Stimulated activated naive B cell treated with anti-CD40 and anti-IgM and Interleukin-4, amounts not matched to agents 10 μg/mL and 1 μg/mL and 100 μg/mL, for 72 hours (primary cell): Measurements from ENCODE around the gene USF1.

Source experiments
- ATAC-seq, 2 donors: fragments of 150-1000 bp; cut with Tn5 transposase; replicated peaks; 2 replicates each; pipeline ENCODE4 v1.10.0; 2021; ENCODE audit warnings: moderate library complexity in 1 of 2
- DNase-seq: peaks from one replicate; pipeline ENCODE4 v3.0.0; 2021
- H3K27ac Mint-ChIP-seq: one replicate; pipeline ENCODE4 v1.8.0; 2022; ENCODE audit warnings: mild to moderate bottlenecking, mixed read lengths
- H3K27me3 Mint-ChIP-seq, 2 donors: one replicate each; pipeline ENCODE4 v1.8.0; 2022; ENCODE audit warnings: mixed read lengths in 2 of 2
- H3K36me3 Mint-ChIP-seq, 2 donors: one replicate each; pipeline ENCODE4 v1.8.0; 2022; ENCODE audit warnings: mixed read lengths in 2 of 2, mild to moderate bottlenecking in 1 of 2
- H3K4me1 Mint-ChIP-seq, 2 donors: one replicate each; pipeline ENCODE4 v1.8.0; 2022; ENCODE audit warnings: mixed read lengths in 2 of 2, mild to moderate bottlenecking in 1 of 2
- H3K4me3 Mint-ChIP-seq, 2 donors: one replicate each; pipeline ENCODE4 v1.8.0; 2022; ENCODE audit warnings: mild to moderate bottlenecking in 2 of 2, mixed read lengths in 2 of 2, moderate library complexity in 1 of 2
- H3K9me3 Mint-ChIP-seq, 2 donors: one replicate each; pipeline ENCODE4 v1.8.0; 2022; ENCODE audit warnings: mixed read lengths in 2 of 2, mild to moderate bottlenecking in 1 of 2

The USF1 gene

GRCh38 chr1:161045736-161046604 lies at the start of gene USF1:
TSS of gene USF1 (minus strand) at chr1:161045977. CDS start at chr1:161043275, 2,702 bp downstream.
- peak within 1 kb of the TSS; percentile 91 to 97 for H3K4me3 Mint-ChIP-seq
- ATAC-seq (peak; percentile 75 to 80), DNase-seq (peak; percentile 90)
- peaks cover 34 to 66% of the 10 kb centered on the region in 2 donors for H3K36me3 Mint-ChIP-seq
- no peaks in the 10 kb centered on the region for H3K27me3 Mint-ChIP-seq
- peak within 1 kb of the TSS; percentile 100 for H3K27ac Mint-ChIP-seq
- H3K9me3 Mint-ChIP-seq, result no peaks in the 10 kb centered on the region
- H3K4me1 Mint-ChIP-seq, result peaks cover 46 to 61% of the 10 kb centered on the region in 2 donors

GRCh38 chr1:161095230-161095629 lies 49.5 kb upstream of the USF1 start:
- Mint-ChIP-seq H3K27me3 (no peaks in the 10 kb centered on the region), H3K9me3 (no peaks in the 10 kb centered on the region), H3K4me1 (peaks cover 50 to 62% of the 10 kb centered on the region in 2 donors), H3K27ac (no peak overlapping the region), H3K4me3 (no peak overlapping the region), H3K36me3 (peaks cover 4 to 17% of the 10 kb centered on the region in 2 donors)
- no peak for DNase-seq
- no peak for ATAC-seq

DNA sequence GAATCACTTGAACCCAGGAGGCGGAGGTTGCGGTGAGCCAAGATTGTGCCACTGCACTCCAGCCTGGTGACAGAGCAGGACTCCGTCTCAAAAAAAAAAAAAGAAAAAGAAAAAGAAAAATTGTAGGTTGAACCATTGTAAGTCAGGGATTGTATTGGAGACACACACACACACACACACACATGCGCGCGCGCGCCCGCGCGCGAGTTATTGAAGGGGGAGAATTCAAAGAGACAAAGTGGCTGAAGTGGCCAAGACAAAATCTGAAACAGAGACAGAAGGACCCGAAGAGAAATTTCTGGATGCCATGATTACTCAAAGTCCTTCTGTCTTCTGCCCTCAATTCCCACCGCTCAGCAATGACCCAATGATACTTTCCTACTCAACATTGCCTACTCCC lies 48.7 kb upstream of the USF1 start:
- ATAC-seq (no peak), DNase-seq (no peak)
- no peak overlapping the region for H3K27ac Mint-ChIP-seq
- no peaks in the 10 kb centered on the region for H3K9me3 Mint-ChIP-seq
- H3K4me1 Mint-ChIP-seq, result peaks cover 47 to 58% of the 10 kb centered on the region in 2 donors
- H3K4me3 Mint-ChIP-seq, result no peak overlapping the region
- peaks cover 4 to 10% of the 10 kb centered on the region in 2 donors for H3K36me3 Mint-ChIP-seq
- no peaks in the 10 kb centered on the region for H3K27me3 Mint-ChIP-seq

GRCh38 chr1:161092621-161093028 lies 46.8 kb upstream of the USF1 start:
- Mint-ChIP-seq H3K4me1 (peaks cover 36 to 42% of the 10 kb centered on the region in 2 donors), H3K27me3 (peaks cover 0 to 2% of the 10 kb centered on the region in 2 donors), H3K36me3 (peaks cover 0 to 2% of the 10 kb centered on the region in 2 donors), H3K27ac (no peak overlapping the region), H3K4me3 (no peak overlapping the region), H3K9me3 (no peaks in the 10 kb centered on the region)
- DNase-seq, result no peak
- peak in 1 of 2 donors; percentile 44 for ATAC-seq

- no peaks in the 10 kb centered on the region for H3K9me3 Mint-ChIP-seq
Observed at GRCh38 chr1:161091796-161092507, 46.2 kb upstream of the USF1 start.

DNA sequence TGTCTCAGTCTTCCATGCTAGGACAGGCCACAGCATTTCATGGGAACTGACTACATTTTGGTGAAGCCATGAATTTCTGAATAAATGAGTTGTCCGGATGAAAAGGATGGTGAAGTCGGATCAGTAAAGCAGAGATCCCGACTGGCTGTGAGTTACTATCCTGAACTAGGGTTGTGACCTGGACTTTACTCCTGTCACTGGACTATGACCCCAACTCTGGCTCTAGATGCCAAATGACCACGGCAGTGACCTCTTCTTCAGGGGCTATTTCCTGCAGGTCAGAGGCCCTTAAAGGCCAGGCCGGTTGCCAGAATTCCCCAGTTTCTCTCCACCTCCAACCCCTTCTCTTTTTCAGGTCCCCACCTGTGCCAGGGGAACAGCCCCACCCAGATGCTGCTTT lies 45.3 kb upstream of the USF1 start:
- ATAC-seq, result no peak
- Mint-ChIP-seq H3K4me1 (peaks cover 22 to 27% of the 10 kb centered on the region in 2 donors), H3K27ac (no peak overlapping the region), H3K9me3 (no peaks in the 10 kb centered on the region), H3K27me3 (peaks cover 0 to 8% of the 10 kb centered on the region in 2 donors), H3K36me3 (no peaks in the 10 kb centered on the region), H3K4me3 (no peak overlapping the region)
- no peak for DNase-seq

More at GRCh38 chr1:161091796-161092507, 46.2 kb upstream of the USF1 start:
- Mint-ChIP-seq H3K4me3 (no peak overlapping the region), H3K27ac (no peak overlapping the region), H3K36me3 (no peaks in the 10 kb centered on the region), H3K4me1 (peaks cover 29 to 36% of the 10 kb centered on the region in 2 donors), H3K27me3 (peaks cover 0 to 6% of the 10 kb centered on the region in 2 donors)
- no peak for ATAC-seq
- no peak for DNase-seq

DNA sequence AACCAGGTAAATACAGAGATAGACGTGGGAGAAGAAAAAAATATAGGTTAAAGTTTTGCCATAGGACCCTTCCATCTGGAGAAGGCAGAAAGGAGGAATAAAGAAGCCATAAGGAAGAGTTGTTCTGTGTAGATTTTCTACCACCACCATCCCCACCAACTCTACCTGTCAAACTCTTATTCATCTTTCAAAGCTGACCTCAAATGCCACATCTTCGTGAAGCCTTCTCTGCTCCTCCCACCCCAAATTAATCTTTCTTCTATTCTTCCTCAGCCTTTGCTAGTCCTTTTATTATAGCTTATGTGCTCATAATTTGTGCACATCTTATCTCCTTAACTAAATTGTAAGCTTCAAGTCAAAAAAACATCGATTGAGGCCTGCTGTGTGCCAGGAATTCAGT lies 44.8 kb upstream of the USF1 start:
- H3K36me3 Mint-ChIP-seq, result no peaks in the 10 kb centered on the region
- H3K4me1 Mint-ChIP-seq, result peaks cover 18 to 22% of the 10 kb centered on the region in 2 donors
- H3K27me3 Mint-ChIP-seq, result peaks cover 0 to 13% of the 10 kb centered on the region in 2 donors
- DNase-seq (no peak), ATAC-seq (no peak)
- no peaks in the 10 kb centered on the region for H3K9me3 Mint-ChIP-seq
- no peak overlapping the region for H3K27ac Mint-ChIP-seq
- H3K4me3 Mint-ChIP-seq, result no peak overlapping the region

DNA sequence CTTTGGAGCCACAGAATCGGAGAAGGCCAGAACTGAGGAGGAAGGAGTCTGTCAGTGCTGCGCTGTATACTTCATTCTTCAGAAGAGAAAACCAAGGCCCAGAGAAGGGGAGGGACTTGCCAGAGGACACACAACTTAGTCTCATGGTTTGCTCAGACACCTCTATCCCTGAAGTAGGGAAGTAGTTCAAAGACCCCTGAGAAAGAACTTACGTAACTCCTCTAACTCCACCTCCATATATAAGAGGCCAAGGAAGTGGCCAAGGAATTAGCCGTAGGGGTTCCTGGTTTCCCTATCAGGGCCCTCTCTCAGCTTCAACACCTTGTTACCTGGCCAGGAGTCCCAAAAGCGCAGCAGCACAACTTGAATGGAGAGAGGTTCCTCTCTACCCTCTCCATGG lies 44.2 kb upstream of the USF1 start:
- peaks cover 14 to 16% of the 10 kb centered on the region in 2 donors for H3K4me1 Mint-ChIP-seq
- H3K4me3 Mint-ChIP-seq, result no peak overlapping the region
- DNase-seq (no peak), ATAC-seq (no peak)
- no peaks in the 10 kb centered on the region for H3K9me3 Mint-ChIP-seq
- no peak overlapping the region for H3K27ac Mint-ChIP-seq
- no peaks in the 10 kb centered on the region for H3K36me3 Mint-ChIP-seq
- peaks cover 0 to 13% of the 10 kb centered on the region in 2 donors for H3K27me3 Mint-ChIP-seq

DNA sequence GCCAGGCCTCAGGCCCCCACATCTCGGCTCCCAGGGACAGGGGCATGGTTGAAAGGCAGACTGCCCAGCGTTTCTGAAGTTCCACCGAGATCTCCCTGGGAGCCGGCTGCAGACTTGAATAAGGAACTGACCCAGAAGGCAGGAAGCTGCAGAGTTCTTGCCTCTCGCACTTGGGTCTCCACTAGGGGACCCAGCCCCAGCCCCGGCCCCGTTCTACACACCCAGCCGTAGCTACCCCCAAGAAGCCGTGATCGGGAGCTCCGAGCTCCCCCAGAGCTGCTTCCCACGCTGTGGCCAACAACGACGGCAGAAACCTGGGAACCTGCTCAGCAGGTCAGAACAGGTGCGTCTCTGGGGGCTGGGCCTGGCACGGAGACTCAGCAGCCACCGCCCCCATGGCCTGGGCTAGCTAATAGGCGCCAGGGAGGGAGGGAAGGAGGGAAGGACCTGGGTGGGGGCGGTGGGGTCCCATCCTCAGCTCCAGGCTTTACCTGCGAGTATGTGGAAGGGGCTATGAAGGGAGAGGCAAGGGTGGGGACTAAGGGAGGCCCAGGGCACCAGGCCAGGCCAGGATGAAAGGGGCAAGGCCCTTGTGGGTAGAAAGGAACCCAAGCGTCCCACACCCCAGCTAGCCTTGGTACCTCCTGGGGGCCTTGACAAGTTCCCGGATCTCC lies 43.6 kb upstream of the USF1 start, which contains the start of gene NECTIN4:
NECTIN4 (minus strand) TSS at position 308 of the 674 bp plus-strand sequence; CDS start at position 46, 262 bp downstream.
- DNase-seq (no peak), ATAC-seq (no peak)
- H3K27me3 Mint-ChIP-seq, result peaks cover 0 to 13% of the 10 kb centered on the region in 2 donors
- no peak within 1 kb of the TSS for H3K27ac Mint-ChIP-seq
- peaks cover 10% of the 10 kb centered on the region in 2 donors for H3K4me1 Mint-ChIP-seq
- no peaks in the 10 kb centered on the region for H3K36me3 Mint-ChIP-seq
- H3K4me3 Mint-ChIP-seq, result no peak within 1 kb of the TSS
- H3K9me3 Mint-ChIP-seq, result no peaks in the 10 kb centered on the region

- DNase-seq, result no peak
- H3K9me3 Mint-ChIP-seq, result no peaks in the 10 kb centered on the region
- H3K27me3 Mint-ChIP-seq, result peaks cover 0 to 13% of the 10 kb centered on the region in 2 donors
- no peaks in the 10 kb centered on the region for H3K36me3 Mint-ChIP-seq
- no peak for ATAC-seq
- H3K27ac Mint-ChIP-seq, result no peak overlapping the region
- H3K4me3 Mint-ChIP-seq, result no peak overlapping the region
- peaks cover 9 to 10% of the 10 kb centered on the region in 2 donors for H3K4me1 Mint-ChIP-seq
Observed at GRCh38 chr1:161088587-161089110, 42.9 kb upstream of the USF1 start.

- H3K36me3 Mint-ChIP-seq, result no peaks in the 10 kb centered on the region
- no peak overlapping the region for H3K4me3 Mint-ChIP-seq
- no peaks in the 10 kb centered on the region for H3K4me1 Mint-ChIP-seq
- H3K9me3 Mint-ChIP-seq, result no peaks in the 10 kb centered on the region
- DNase-seq, result no peak
- H3K27me3 Mint-ChIP-seq, result peaks cover 0 to 14% of the 10 kb centered on the region in 2 donors
- ATAC-seq, result no peak
- no peak overlapping the region for H3K27ac Mint-ChIP-seq
Observed at GRCh38 chr1:161086457-161086856, 40.7 kb upstream of the USF1 start.

DNA sequence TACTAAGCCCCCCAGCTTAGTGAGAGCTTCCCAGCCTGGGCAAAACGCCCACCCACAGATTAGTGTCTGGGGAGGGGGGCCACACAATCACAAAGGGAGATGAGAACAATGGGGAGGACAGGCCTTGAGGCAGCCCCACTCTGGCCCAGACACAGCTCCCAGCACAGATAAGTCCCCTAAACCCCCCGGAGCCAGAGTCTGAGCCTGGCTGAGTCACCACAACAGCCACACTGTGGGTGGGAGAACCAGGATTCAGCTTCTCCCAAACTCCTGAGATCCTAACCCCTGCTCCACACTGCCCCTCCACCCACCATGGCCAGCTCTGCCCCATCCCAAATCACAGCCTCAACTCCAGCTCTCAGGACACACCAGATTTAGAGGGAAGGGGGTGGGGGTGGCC lies 39.4 kb upstream of the USF1 start:
- Mint-ChIP-seq H3K9me3 (no peaks in the 10 kb centered on the region), H3K27me3 (peaks cover 4 to 20% of the 10 kb centered on the region in 2 donors), H3K4me3 (no peak overlapping the region), H3K4me1 (no peaks in the 10 kb centered on the region), H3K27ac (no peak overlapping the region), H3K36me3 (no peaks in the 10 kb centered on the region)
- ATAC-seq (no peak), DNase-seq (no peak)

DNA sequence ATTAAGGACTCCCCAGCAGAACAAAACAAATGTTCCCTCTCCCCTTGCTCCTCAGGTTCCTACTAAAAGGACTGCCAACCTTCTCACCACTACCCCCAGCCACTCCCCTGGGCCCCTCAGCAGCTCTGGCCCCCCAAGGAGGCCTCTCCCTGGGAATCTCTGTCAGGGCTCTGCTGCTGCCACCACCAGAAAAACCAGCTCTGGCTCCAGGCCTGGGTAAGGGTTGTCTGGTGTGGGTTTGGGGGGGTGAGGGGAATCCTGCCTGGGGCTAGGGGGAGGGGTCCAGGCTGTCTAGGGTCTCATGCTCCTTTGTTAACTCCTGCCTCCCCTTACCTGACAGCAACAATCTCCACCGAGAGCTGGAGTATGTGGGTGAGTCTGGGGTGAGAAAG lies 38.8 kb upstream of the USF1 start:
- H3K4me1 Mint-ChIP-seq, result no peaks in the 10 kb centered on the region
- no peak overlapping the region for H3K27ac Mint-ChIP-seq

More for the DNA sequence above, 38.8 kb upstream of the USF1 start:
- Mint-ChIP-seq H3K36me3 (no peaks in the 10 kb centered on the region), H3K9me3 (no peaks in the 10 kb centered on the region), H3K27me3 (peaks cover 4 to 20% of the 10 kb centered on the region in 2 donors), H3K4me3 (no peak overlapping the region)
- ATAC-seq (no peak), DNase-seq (no peak)
